ENCODE results near the gene MRTO4. TPM values are rescaled to one million over a fixed set of nuclear protein-coding genes. Genes with fewer than 3 reads are reported as not detected.

The MRTO4 gene
- total and polyA plus RNA-seq, 10 of the 15 experiments (the other 5 are each of a cell fraction or from before 2014, with no cell fraction given): 43.5 to 99.5 (median 69.7) TPM

DNA sequence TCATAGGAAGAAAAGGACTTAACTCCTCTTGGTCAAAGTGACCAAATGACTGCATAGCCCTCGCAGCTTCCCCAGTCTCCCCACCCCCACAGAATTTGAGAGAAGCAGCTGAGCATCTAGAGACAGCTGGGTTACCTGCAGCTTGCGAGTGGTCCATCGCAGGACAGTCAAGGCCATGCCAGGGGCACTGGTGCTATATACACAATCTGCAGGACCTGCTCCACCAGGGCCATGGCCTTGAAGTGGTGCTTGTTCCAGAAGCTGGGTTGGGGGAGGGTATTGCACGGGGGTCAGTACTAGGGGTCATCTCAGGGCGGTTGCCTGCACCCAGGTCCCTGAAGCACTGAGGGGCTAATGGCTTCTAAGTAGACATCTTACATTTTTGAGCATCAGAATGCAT, 10.4 kb downstream of the MRTO4 start (continued):
- no peak for TF ChIP-seq NR2F1 (conservative IDR thresholded peaks at IDR 0.05)
- TF ChIP-seq, protein P1, sequence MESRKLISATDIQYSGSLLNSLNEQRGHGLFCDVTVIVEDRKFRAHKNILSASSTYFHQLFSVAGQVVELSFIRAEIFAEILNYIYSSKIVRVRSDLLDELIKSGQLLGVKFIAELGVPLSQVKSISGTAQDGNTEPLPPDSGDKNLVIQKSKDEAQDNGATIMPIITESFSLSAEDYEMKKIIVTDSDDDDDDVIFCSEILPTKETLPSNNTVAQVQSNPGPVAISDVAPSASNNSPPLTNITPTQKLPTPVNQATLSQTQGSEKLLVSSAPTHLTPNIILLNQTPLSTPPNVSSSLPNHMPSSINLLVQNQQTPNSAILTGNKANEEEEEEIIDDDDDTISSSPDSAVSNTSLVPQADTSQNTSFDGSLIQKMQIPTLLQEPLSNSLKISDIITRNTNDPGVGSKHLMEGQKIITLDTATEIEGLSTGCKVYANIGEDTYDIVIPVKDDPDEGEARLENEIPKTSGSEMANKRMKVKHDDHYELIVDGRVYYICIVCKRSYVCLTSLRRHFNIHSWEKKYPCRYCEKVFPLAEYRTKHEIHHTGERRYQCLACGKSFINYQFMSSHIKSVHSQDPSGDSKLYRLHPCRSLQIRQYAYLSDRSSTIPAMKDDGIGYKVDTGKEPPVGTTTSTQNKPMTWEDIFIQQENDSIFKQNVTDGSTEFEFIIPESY (IDR thresholded peaks at IDR 0.05): no peak
- no peak for TF ChIP-seq NFYA (IDR thresholded peaks at IDR 0.05; ENCODE audit: borderline replicate concordance, low read depth, low read length)
- 0 out of 2 replicates have a peak, but pooled peaks have one; percentile 26 for TF ChIP-seq POLR2AphosphoS5 (IDR thresholded peaks at IDR 0.05; ENCODE audit: low read length)
- TF ChIP-seq LARP7 (IDR thresholded peaks at IDR 0.05): no peak
- TF ChIP-seq POLR2A (IDR thresholded peaks at IDR 0.05; ENCODE audit: low read depth, low read length): peak; percentile 50; the same call in 1 of the 2 replicates
- TF ChIP-seq, protein P2, sequence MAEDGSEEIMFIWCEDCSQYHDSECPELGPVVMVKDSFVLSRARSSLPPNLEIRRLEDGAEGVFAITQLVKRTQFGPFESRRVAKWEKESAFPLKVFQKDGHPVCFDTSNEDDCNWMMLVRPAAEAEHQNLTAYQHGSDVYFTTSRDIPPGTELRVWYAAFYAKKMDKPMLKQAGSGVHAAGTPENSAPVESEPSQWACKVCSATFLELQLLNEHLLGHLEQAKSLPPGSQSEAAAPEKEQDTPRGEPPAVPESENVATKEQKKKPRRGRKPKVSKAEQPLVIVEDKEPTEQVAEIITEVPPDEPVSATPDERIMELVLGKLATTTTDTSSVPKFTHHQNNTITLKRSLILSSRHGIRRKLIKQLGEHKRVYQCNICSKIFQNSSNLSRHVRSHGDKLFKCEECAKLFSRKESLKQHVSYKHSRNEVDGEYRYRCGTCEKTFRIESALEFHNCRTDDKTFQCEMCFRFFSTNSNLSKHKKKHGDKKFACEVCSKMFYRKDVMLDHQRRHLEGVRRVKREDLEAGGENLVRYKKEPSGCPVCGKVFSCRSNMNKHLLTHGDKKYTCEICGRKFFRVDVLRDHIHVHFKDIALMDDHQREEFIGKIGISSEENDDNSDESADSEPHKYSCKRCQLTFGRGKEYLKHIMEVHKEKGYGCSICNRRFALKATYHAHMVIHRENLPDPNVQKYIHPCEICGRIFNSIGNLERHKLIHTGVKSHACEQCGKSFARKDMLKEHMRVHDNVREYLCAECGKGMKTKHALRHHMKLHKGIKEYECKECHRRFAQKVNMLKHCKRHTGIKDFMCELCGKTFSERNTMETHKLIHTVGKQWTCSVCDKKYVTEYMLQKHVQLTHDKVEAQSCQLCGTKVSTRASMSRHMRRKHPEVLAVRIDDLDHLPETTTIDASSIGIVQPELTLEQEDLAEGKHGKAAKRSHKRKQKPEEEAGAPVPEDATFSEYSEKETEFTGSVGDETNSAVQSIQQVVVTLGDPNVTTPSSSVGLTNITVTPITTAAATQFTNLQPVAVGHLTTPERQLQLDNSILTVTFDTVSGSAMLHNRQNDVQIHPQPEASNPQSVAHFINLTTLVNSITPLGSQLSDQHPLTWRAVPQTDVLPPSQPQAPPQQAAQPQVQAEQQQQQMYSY (CRISPR knock-in tag; IDR thresholded peaks at IDR 0.05): no peak

DNA sequence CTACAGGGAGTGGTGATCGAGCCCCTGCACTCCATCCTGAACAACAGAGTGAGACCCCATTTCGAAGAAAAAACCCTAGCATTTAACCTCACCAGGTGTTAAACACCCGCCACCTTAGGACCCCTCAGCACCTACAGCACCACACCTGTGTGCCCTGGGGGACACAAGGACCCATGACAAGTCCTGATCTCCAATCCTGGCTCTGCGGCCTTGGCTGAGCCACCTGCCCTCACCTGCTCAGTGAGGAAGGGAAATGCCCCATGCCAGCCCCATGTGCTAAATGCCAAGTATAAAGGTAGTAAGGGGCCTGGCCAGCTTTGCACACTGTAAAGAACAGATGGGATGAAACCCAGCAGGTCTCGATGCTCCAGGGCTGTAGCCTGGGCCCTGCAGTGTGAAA, 11.1 kb downstream of the MRTO4 start:
- no peaks in the 10 kb centered on the region for H3K27me3 ChIP-seq (replicated peaks in 1 of 2; ENCODE audit: control insufficient read depth in 2 of 2, insufficient read depth in 2 of 2, low read length in 1 of 2)
- ChIA-PET SMC1A (ENCODE audit: uncharacterized antibody, unreplicated experiment) (no interaction called here), POLR2A (no interaction called here), CTCF (no interaction called here), RAD21 (ENCODE audit: unreplicated experiment) (no interaction called here)
- ATAC-seq: peak; percentile 17
- H3K36me3 ChIP-seq (ENCODE audit: control insufficient read depth in 2 of 2, insufficient read depth in 2 of 2, low read length in 1 of 2): peaks cover 19 to 22% of the 10 kb centered on the region in 2 experiments; a peak in 3 of 4 replicates
- intact Hi-C loops (cut with micrococcal nuclease; ENCODE audit: unreplicated experiment) (no loop called here), in situ Hi-C loops (cut with MboI) (no loop called here)
- no peak overlapping the region for H2AFZ ChIP-seq (ENCODE audit: control insufficient read depth, low read depth, low read length)
- no peaks in the 10 kb centered on the region for H3K9me3 ChIP-seq (replicated peaks; ENCODE audit: control insufficient read depth, insufficient read depth, low read length)
- TF ChIP-seq SIN3A (IDR thresholded peaks at IDR 0.05; ENCODE audit: low read depth, low read length) (no peak), TARDBP (IDR thresholded peaks at IDR 0.05; ENCODE audit: borderline replicate concordance) (no peak), POLR2A (IDR thresholded peaks at IDR 0.05; ENCODE audit: low read depth, low read length) (peak; percentile 32; the same call in 1 of the 2 replicates), FOXK2 (IDR thresholded peaks at IDR 0.05) (no peak)
- TF ChIP-seq, protein P3, sequence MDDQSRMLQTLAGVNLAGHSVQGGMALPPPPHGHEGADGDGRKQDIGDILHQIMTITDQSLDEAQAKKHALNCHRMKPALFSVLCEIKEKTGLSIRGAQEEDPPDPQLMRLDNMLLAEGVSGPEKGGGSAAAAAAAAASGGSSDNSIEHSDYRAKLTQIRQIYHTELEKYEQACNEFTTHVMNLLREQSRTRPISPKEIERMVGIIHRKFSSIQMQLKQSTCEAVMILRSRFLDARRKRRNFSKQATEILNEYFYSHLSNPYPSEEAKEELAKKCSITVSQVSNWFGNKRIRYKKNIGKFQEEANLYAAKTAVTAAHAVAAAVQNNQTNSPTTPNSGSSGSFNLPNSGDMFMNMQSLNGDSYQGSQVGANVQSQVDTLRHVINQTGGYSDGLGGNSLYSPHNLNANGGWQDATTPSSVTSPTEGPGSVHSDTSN (IDR thresholded peaks at IDR 0.05; ENCODE audit: insufficient replicate concordance, low read depth, low read length): no peak
- no peak for DNase-seq (ENCODE audit: low read depth, low spot score)
- FAIRE-seq: no peak
- H3K27ac ChIP-seq (ENCODE audit: control insufficient read depth, insufficient read depth): no peak overlapping the region
- WGBS (ENCODE audit: insufficient coverage, insufficient replicate concordance, low lambda C conversion rate, missing lambda C conversion rate): 76% methylated on average over 5 of the region's 5 CpGs
- H3K79me2 ChIP-seq (ENCODE audit: control insufficient read depth, insufficient read depth, low read length): no peaks in the 10 kb centered on the region
- H4K20me1 ChIP-seq (ENCODE audit: control insufficient read depth, insufficient read depth): no peaks in the 10 kb centered on the region
- no peak overlapping the region for H3K9ac ChIP-seq (ENCODE audit: control insufficient read depth, insufficient read depth, low read length)
- H3K4me3 ChIP-seq: no peak overlapping the region
- H3K4me1 ChIP-seq (ENCODE audit: control insufficient read depth, insufficient read depth, low read length): no peaks in the 10 kb centered on the region
- no TSS peak for BruUV-seq (replicated peaks)
- H3K4me2 ChIP-seq (ENCODE audit: control insufficient read depth, insufficient read depth): no peak overlapping the region

Data from GM12878 (cell line).